HepG2 (cell line): ENCODE data around the gene OST4. TPM values are rescaled to one million over a fixed set of nuclear protein-coding genes. Genes with fewer than 3 reads are reported as not detected.
A peak's percentile ranks its signal among the peaks of the same experiment; 100 is the strongest.

Experiments
- AFF4 ChIP-seq: sonication (generic); formaldehyde crosslinking; IDR thresholded peaks from 2 replicates; pipeline ENCODE4 v1.4.0; 2020; ENCODE audit warnings: missing genetic modification reagents
- ARNT2 ChIP-seq: sonication (generic); formaldehyde crosslinking; IDR thresholded peaks from 2 replicates; pipeline ENCODE4 v1.8.0; 2022; ENCODE audit warnings: mild to moderate bottlenecking, low read depth, missing genetic modification reagents, moderate library complexity
- EP300 ChIP-seq, 3 experiments: sonication (generic) in 1 of 3; formaldehyde crosslinking in 1 of 3; IDR thresholded peaks; 2 replicates each; pipeline versions ENCODE4 v1.5.1 to v1.6.1; 2011 to 2020; ENCODE audit warnings: low read depth in 2 of 3, low read length in 2 of 3, borderline replicate concordance in 1 of 3, improper control_type of control experiment in 1 of 3, mild to moderate bottlenecking in 1 of 3, missing genetic modification reagents in 1 of 3, moderate library complexity in 1 of 3
- IKZF4 ChIP-seq: sonication (generic); formaldehyde crosslinking; IDR thresholded peaks from 2 replicates; pipeline ENCODE4 v1.5.1; 2020; ENCODE audit warnings: borderline replicate concordance, mild to moderate bottlenecking, low read depth, missing genetic modification reagents; ENCODE audit errors: not compliant biosample characterization
- KLF16 ChIP-seq, 2 experiments: sonication (generic) in 1 of 2; formaldehyde crosslinking in 1 of 2; IDR thresholded peaks; 2 replicates each; pipeline versions ENCODE4 v1.6.1 to v1.8.0; 2016 to 2023; ENCODE audit warnings: missing genetic modification reagents in 2 of 2, missing compliant biosample characterization in 1 of 2
- KLF6 ChIP-seq: IDR thresholded peaks from 2 replicates; pipeline ENCODE4 v1.8.0; 2016; ENCODE audit warnings: missing biosample characterization, missing genetic modification reagents
- MAX ChIP-seq: IDR thresholded peaks from 2 replicates; pipeline ENCODE4 v1.6.1; 2012; ENCODE audit warnings: inconsistent platforms
- PHF8 ChIP-seq: sonication (generic); formaldehyde crosslinking; IDR thresholded peaks from 2 replicates; pipeline ENCODE4 v1.5.0; 2020; ENCODE audit warnings: missing genetic modification reagents
- RFX3 ChIP-seq: IDR thresholded peaks from 2 replicates; pipeline ENCODE4 v1.6.1; 2016; ENCODE audit warnings: missing biosample characterization, missing genetic modification reagents
- ZHX2 ChIP-seq, 2 experiments: sonication (generic) in 1 of 2; formaldehyde crosslinking in 1 of 2; IDR thresholded peaks; 2 replicates each; pipeline versions ENCODE4 v1.6.1 to v1.9.0; 2014 to 2022; ENCODE audit warnings: antibody characterized with exemption in 1 of 2, borderline replicate concordance in 1 of 2, inconsistent platforms in 1 of 2, low read depth in 1 of 2, missing genetic modification reagents in 1 of 2
- ZNF20 ChIP-seq: sonication (generic); formaldehyde crosslinking; IDR thresholded peaks from 2 replicates; pipeline ENCODE4 v1.4.0; 2020; ENCODE audit warnings: mild to moderate bottlenecking, moderate library complexity, missing genetic modification reagents
- ZNF205 ChIP-seq: IDR thresholded peaks from 2 replicates; pipeline ENCODE4 v1.6.1; 2018; ENCODE audit warnings: missing biosample characterization, missing genetic modification reagents
- ZNF430 ChIP-seq: sonication (generic); formaldehyde crosslinking; IDR thresholded peaks from 2 replicates; pipeline ENCODE4 v1.9.0; 2021; ENCODE audit warnings: mild to moderate bottlenecking, missing genetic modification reagents
- ZSCAN31 ChIP-seq: sonication (generic); formaldehyde crosslinking; IDR thresholded peaks from 2 replicates; pipeline ENCODE4 v1.5.0; 2020; ENCODE audit warnings: low read depth, mild to moderate bottlenecking, missing genetic modification reagents
- ZSCAN5A ChIP-seq: sonication (generic); formaldehyde crosslinking; IDR thresholded peaks from 2 replicates; pipeline ENCODE4 v1.8.0; 2022; ENCODE audit warnings: mild to moderate bottlenecking, missing genetic modification reagents, borderline replicate concordance
- polyA plus RNA-seq, 8 experiments: library from polyadenylated mRNA; depleted of rRNA in 3 of 8; stranded (reverse) in 7 of 8; unstranded in 1 of 8; fragments of >200 nt; fragmentation: Illumina TruSeq in 4 of 8; extraction: Trizol in 4 of 8; gene quantifications; 2 replicates each; pipeline versions ENCODE4 v1.2.1 to v1.2.3, GENCODE V29; 2011 to 2016; ENCODE audit warnings: low read depth in 4 of 8, missing spikeins in 1 of 8, mixed read lengths in 1 of 8; ENCODE audit not compliant: insufficient read depth in 1 of 8
- total RNA-seq, 5 experiments: library from RNA; depleted of rRNA; stranded (reverse); fragments of >200 nt; fragmentation: Illumina TruSeq; extraction: Trizol; gene quantifications; 2 replicates each; pipeline ENCODE4 v1.2.3, GENCODE V29; 2016; ENCODE audit warnings: low read depth in 1 of 5

Gene OST4
- total and polyA plus RNA-seq, 2 of the 13 experiments (the other 11 are each of a cell fraction or from before 2014, with no cell fraction given), result 498 to 584 TPM

GRCh38 chr2:27086724-27087593 is 15.5 kb upstream of the OST4 start, which contains the start of gene KHK (continued):
- TF ChIP-seq ZHX2 (IDR thresholded peaks at IDR 0.05; ENCODE audit: low read depth) (0 out of 2 replicates have a peak, but pooled peaks have one; percentile 10), ZHX2 (CRISPR knock-in tag; IDR thresholded peaks at IDR 0.05; ENCODE audit: borderline replicate concordance) (no peak), RFX3 (CRISPR knock-in tag) (no peak), ZSCAN31 (CRISPR knock-in tag) (0 out of 2 replicates have a peak, but pooled peaks have one; percentile 66), KLF6 (CRISPR knock-in tag) (0 out of 2 replicates have a peak, but pooled peaks have one; percentile 22), ARNT2 (CRISPR knock-in tag) (peak; percentile 60), ZNF20 (CRISPR knock-in tag) (0 out of 2 replicates have a peak, but pooled peaks have one; percentile 28), ZNF205 (no peak; the same call in 1 of the 2 replicates), ZNF430 (peak; percentile 83; the same call in 1 of the 2 replicates), PHF8 (CRISPR knock-in tag) (peak; percentile 77), ZSCAN5A (CRISPR knock-in tag) (0 out of 2 replicates have a peak, but pooled peaks have one; percentile 36), AFF4 (0 out of 2 replicates have a peak, but pooled peaks have one; percentile 24), MAX (peak; percentile 27), KLF16 (CRISPR knock-in tag; IDR thresholded peaks at IDR 0.05) (peak; percentile 11 to 73; a peak in 2 of 4 replicates), EP300 (IDR thresholded peaks at IDR 0.05; ENCODE audit: low read depth in 2 of 2, low read length in 2 of 2) (no peak), EP300 (CRISPR knock-in tag; IDR thresholded peaks at IDR 0.05; ENCODE audit: borderline replicate concordance) (no peak), IKZF4 (peak; percentile 7)
